HG03108 (cell line): ENCODE data around the gene KBTBD13.

Experiments used
- ATAC-seq: cut with Tn5 transposase; IDR thresholded peaks from one replicate; pipeline ENCODE4 v1.9.1; 2021; ENCODE audit warnings: moderate library complexity; ENCODE audit not compliant: unreplicated experiment

KBTBD13 gene

GRCh38 chr15:65105038-65105437 is 28.5 kb downstream of the KBTBD13 start:
- no peak for ATAC-seq

DNA sequence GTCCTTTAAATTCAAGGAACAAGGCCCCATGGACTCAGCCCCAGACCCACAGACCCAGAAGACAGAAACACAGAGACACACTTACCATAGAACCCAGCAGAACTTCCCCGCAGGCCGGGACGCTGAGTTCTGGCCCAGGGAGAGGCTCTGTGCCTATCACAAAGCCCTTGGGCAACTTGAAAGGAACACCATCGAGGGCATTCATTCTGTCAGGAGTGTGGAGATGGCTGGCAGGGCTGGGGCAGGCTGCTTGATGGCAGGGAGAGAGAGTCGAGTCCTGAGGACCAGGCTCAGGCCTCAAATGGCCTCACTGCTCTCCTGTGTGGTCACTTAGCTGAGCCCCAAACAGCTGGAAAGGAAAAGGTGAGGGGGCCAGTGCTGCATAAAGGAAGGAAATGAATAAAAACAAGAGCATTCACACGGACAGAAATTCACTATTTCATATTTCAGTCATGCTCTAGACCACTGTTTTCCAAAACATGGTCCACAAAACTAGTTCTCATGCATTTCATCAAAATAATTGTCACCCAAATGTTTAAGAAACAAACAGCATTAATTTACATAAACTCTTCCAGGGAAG is 29.6 kb downstream of the KBTBD13 start:
- ATAC-seq: no peak

DNA sequence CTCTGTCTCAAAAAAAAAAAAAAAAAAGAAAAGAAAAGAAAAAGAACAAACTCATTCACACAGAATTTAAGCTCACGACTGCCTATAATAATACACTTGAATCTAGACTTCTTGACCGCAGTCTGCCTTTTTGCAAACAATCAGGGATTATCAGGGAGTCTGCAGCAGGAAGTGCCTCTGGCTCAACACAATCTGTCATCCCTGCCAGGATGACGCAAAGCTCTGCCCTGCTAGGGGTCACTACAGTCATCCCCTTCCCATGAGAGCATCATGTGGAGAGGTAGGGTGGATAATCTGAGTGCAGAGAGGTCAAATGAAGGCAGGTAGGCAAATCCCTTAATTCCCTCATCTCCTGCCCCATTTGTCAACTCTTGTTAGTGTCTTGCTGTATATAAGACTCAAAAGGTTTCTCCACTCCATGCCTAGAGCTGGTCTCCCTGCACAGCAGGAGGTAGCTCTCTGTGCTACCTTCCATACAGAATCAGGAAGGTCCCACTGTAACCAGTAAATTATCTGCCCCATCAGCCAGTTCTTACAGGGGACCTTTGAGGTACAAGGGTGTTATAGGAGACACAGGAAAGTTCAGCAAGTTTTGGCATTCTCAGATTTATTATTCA is 34.2 kb downstream of the KBTBD13 start:
- ATAC-seq: no peak

GRCh38 chr15:65115086-65115485 is 38.5 kb downstream of the KBTBD13 start, which contains the start of gene UBAP1L:
TSS of gene UBAP1L (minus strand) at chr15:65115200. CDS start at chr15:65106215, 8,985 bp downstream.
- no peak for ATAC-seq

DNA sequence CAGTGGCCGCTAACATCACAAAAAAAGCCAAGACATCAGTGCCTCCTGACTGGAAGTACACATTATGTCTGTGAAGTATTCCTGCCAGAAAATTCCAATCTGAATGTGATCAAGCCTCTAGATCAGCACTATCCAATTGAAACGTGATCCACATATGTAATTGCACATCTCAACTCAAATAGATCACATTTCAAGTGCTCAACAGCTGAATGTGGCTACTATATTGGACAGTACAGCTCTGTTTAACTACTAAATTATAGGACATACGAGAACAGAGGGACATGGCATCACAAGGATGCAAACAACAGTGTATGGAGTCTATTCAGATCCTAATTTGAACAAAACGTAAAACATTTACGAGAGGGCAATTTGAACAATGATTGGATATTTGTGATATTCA is 39.0 kb downstream of the KBTBD13 start:
- ATAC-seq: no peak
